Keratinocyte (primary cell): ENCODE measurements around the gene DENND10. TPM values are rescaled to one million over a fixed set of nuclear protein-coding genes. Genes with fewer than 3 reads are reported as not detected.

Source experiments
- DNase-seq: peaks from one replicate; pipeline ENCODE4 v3.0.0-alpha.2; 2011; ENCODE audit warnings: low read depth, missing footprints, low spot score
- FAIRE-seq: peaks from 2 replicates; lab custom pipeline; 2011; peaks lifted over from hg19 to GRCh38; lab: Jason Lieb, UNC
- H2AFZ ChIP-seq: 2 replicates; pipeline ENCODE4 v1.6.0; 2012; ENCODE audit warnings: low read length, control low read depth, inconsistent platforms; ENCODE audit not compliant: control insufficient read depth
- H3K27ac ChIP-seq: 2 replicates; pipeline ENCODE4 v1.5.1; 2011; ENCODE audit warnings: low read length; ENCODE audit not compliant: control insufficient read depth, insufficient read depth
- H3K27me3 ChIP-seq: 3 replicates; pipeline ENCODE4 v1.6.0; 2011; ENCODE audit warnings: low read length; ENCODE audit not compliant: control insufficient read depth, insufficient read depth; ENCODE audit errors: extremely low read depth
- H3K36me3 ChIP-seq, 2 experiments: 2 replicates in 1 of 2; 3 replicates in 1 of 2; pipeline ENCODE4 v1.5.1; 2011; ENCODE audit warnings: low read length in 2 of 2, mild to moderate bottlenecking in 1 of 2; ENCODE audit not compliant: control insufficient read depth in 2 of 2, insufficient read depth in 2 of 2; ENCODE audit errors: extremely low read depth in 1 of 2
- H3K4me1 ChIP-seq: 3 replicates; pipeline ENCODE4 v1.5.1; 2011; ENCODE audit warnings: low read length; ENCODE audit not compliant: control insufficient read depth, insufficient read depth; ENCODE audit errors: extremely low read depth
- H3K4me2 ChIP-seq: 3 replicates; pipeline ENCODE4 v1.6.0; 2011; ENCODE audit warnings: low read depth, low read length; ENCODE audit not compliant: control insufficient read depth, insufficient read depth; ENCODE audit errors: extremely low read depth
- H3K4me3 ChIP-seq, 3 experiments: fragments of 200-600 bp in 1 of 3; sonication (generic) in 1 of 3; 2 replicates in 2 of 3; 3 replicates in 1 of 3; pipeline ENCODE4 v1.5.1; 2011 to 2016; ENCODE audit warnings: low read length in 3 of 3, mild to moderate bottlenecking in 3 of 3, control low read depth in 2 of 3, inconsistent platforms in 1 of 3, low read depth in 1 of 3, mixed read lengths in 1 of 3, mixed run types in 1 of 3, moderate library complexity in 1 of 3; ENCODE audit not compliant: control insufficient read depth in 2 of 3, insufficient read depth in 2 of 3; ENCODE audit errors: extremely low read depth in 1 of 3
- H3K79me2 ChIP-seq: 2 replicates; pipeline ENCODE4 v1.6.0; 2012; ENCODE audit warnings: low read length; ENCODE audit not compliant: control insufficient read depth, insufficient read depth
- H3K9ac ChIP-seq: 3 replicates; pipeline ENCODE4 v1.6.0; 2011; ENCODE audit warnings: low read length; ENCODE audit not compliant: control insufficient read depth, insufficient read depth; ENCODE audit errors: extremely low read depth
- H3K9me1 ChIP-seq: 3 replicates; pipeline ENCODE4 v1.6.0; 2011; ENCODE audit warnings: low read length; ENCODE audit not compliant: control insufficient read depth, insufficient read depth; ENCODE audit errors: extremely low read depth
- H3K9me3 ChIP-seq: 2 replicates; pipeline ENCODE4 v1.5.1; 2012; ENCODE audit warnings: low read depth, low read length; ENCODE audit not compliant: control insufficient read depth
- H4K20me1 ChIP-seq: 3 replicates; pipeline ENCODE4 v1.6.0; 2011; ENCODE audit warnings: low read length; ENCODE audit not compliant: control insufficient read depth, insufficient read depth; ENCODE audit errors: extremely low read depth
- EZH2 ChIP-seq: IDR thresholded peaks from one replicate; pipeline ENCODE4 v1.6.1; 2012; ENCODE audit warnings: inconsistent platforms, mild to moderate bottlenecking, low read length, moderate library complexity
- dilution Hi-C: fragments of 300-500 bp; cut with MboI; formaldehyde crosslinking; loops from one replicate; pipeline ENCODE4 v1.7.0; 2020; ENCODE audit warnings: low sequenced_read_pairs; ENCODE audit not compliant: extremely low pct_ligation_motif_present
- polyA plus RNA-seq, 5 experiments: library from polyadenylated mRNA; depleted of rRNA in 3 of 5; stranded (reverse) in 3 of 5; stranded (forward) in 1 of 5; unstranded in 1 of 5; fragments of >200 nt; gene quantifications; 1 replicate in 1 of 5; 2 replicates in 3 of 5; 3 replicates in 1 of 5; pipeline versions ENCODE4 v1.2.1 to v1.2.3, GENCODE V29; 2011 to 2012; ENCODE audit warnings: missing spikeins in 2 of 5, low read depth in 1 of 5, low replicate concordance in 1 of 5
- small RNA-seq, 3 experiments: library from RNA; depleted of rRNA; stranded (forward); fragments of <200 nt; gene quantifications; one replicate each; pipeline ENCODE3, GENCODE V24; 2012; ENCODE audit warnings: low read depth in 3 of 3, low replicate concordance in 1 of 3; ENCODE audit not compliant: insufficient read length in 3 of 3
- TF ChIP-seq, protein P1 (sequence below), 3 experiments: IDR thresholded peaks in 1 of 3; conservative IDR thresholded peaks in 1 of 3; optimal IDR thresholded peaks in 1 of 3; 2 replicates in 2 of 3; 3 replicates in 1 of 3; pipeline versions ENCODE3 to v1.5.1; 2011; ENCODE audit warnings: low read length in 3 of 3, mild to moderate bottlenecking in 3 of 3, moderate library complexity in 2 of 3, control low read depth in 1 of 3, inconsistent platforms in 1 of 3; ENCODE audit not compliant: insufficient read depth in 2 of 3; ENCODE audit errors: extremely low read depth in 1 of 3

DENND10 gene
- polyA plus RNA-seq, 1 donor (not counting 4 experiments of a cell fraction or from before 2014, with no cell fraction given), result 76.5 TPM

DNA sequence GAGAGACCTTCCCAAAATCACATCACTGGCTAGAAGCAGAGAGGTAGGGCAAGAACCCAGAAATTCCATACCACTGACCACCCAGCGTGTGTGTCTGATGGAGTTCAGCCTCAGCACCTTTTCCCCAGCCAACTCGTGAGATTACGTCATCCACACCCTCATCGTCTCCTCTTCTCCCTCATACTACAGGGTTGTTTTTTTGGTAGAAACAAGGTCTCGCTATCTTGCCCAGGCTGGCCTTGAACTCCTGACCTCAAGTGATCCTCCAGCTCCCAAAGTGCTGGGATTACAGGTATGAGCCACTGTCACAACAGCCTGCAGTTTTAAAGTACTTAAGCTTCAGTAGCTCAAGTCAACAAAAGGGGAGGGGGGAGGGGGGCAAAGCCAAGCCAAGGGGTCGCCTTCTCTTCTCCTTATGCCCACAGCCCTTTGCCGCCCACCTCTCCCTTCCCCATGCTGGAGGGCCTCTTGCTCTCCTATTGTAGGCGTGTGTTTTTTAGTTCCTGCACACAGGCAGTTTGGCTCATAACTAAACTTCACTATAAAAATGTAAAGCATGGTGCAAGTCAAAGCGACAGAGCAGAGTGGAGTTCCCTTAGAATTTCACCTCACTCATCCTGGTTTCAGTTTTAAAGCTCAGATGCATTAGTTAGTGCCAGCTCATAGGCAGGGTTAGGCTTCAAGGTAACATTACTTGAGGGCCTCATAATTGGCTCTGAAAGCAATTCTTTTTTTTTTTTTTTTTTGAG, 79.9 kb downstream of the DENND10 start:
- Histone ChIP-seq H3K4me2 (no peak overlapping the region), H3K9ac (no peak overlapping the region), H3K9me3 (no peaks in the 10 kb centered on the region), H2AFZ (no peak overlapping the region), H3K36me3 (no peaks in the 10 kb centered on the region), H3K27ac (no peak overlapping the region), H3K27me3 (no peaks in the 10 kb centered on the region), H3K79me2 (no peaks in the 10 kb centered on the region), H3K4me3 (no peak overlapping the region), H4K20me1 (no peaks in the 10 kb centered on the region), H3K4me1 (peaks cover 3% of the 10 kb centered on the region), H3K9me1 (no peaks in the 10 kb centered on the region)
- dilution Hi-C loops, result no loop called here
- DNase-seq (no peak), FAIRE-seq (no peak)
- TF ChIP-seq, protein P1, sequence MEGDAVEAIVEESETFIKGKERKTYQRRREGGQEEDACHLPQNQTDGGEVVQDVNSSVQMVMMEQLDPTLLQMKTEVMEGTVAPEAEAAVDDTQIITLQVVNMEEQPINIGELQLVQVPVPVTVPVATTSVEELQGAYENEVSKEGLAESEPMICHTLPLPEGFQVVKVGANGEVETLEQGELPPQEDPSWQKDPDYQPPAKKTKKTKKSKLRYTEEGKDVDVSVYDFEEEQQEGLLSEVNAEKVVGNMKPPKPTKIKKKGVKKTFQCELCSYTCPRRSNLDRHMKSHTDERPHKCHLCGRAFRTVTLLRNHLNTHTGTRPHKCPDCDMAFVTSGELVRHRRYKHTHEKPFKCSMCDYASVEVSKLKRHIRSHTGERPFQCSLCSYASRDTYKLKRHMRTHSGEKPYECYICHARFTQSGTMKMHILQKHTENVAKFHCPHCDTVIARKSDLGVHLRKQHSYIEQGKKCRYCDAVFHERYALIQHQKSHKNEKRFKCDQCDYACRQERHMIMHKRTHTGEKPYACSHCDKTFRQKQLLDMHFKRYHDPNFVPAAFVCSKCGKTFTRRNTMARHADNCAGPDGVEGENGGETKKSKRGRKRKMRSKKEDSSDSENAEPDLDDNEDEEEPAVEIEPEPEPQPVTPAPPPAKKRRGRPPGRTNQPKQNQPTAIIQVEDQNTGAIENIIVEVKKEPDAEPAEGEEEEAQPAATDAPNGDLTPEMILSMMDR (optimal IDR thresholded peaks at IDR 0.05 in 1 of 3, IDR thresholded peaks at IDR 0.05 in 1 of 3, conservative IDR thresholded peaks at IDR 0.05 in 1 of 3; ENCODE audit: extremely low read depth in 1 of 3, insufficient read depth in 2 of 3, low read length in 3 of 3), result no peak
- no peak for TF ChIP-seq EZH2

Small RNAs within 50 kb of the gene (small RNA-seq; reads per million reads assigned to genes)
- gene AL355598.1, result 0 reads per million in 3 experiments
- 0 to 0.50 (median 0.13) reads per million in 3 experiments for gene RF00413
- 0 to 9.0 (median 0.87) reads per million in 3 experiments for gene SNORA19

Other genes with a start within 250 kb of the DENND10 start
- 1.4 to 3.2 TPM (median 2.1 TPM) in 3 replicates for gene NANOS1, start 74.4 kb upstream of the DENND10 start, polyA plus RNA-seq
- gene EIF3A, start 23.3 kb upstream of the DENND10 start, polyA plus RNA-seq, result 42.9 to 84.4 TPM (median 52.4 TPM) in 3 replicates
- gene SFXN4, start 61.6 kb downstream of the DENND10 start, polyA plus RNA-seq, result 17.0 to 27.6 TPM (median 20.9 TPM) in 3 replicates
- gene PRDX3, start 74.7 kb downstream of the DENND10 start, polyA plus RNA-seq, result 251 to 304 TPM (median 266 TPM) in 3 replicates
- gene GRK5, start 103.5 kb downstream of the DENND10 start, polyA plus RNA-seq, result 3.6 to 12.2 TPM (median 7.6 TPM) in 3 replicates